ENCODE results near the gene NRG2. TPM values are rescaled to one million over a fixed set of nuclear protein-coding genes. Genes with fewer than 3 reads are reported as not detected.

The NRG2 gene
- total and polyA plus RNA-seq, 2 experiments from 2014 or later, result 0.37 to 1.3 TPM

DNA sequence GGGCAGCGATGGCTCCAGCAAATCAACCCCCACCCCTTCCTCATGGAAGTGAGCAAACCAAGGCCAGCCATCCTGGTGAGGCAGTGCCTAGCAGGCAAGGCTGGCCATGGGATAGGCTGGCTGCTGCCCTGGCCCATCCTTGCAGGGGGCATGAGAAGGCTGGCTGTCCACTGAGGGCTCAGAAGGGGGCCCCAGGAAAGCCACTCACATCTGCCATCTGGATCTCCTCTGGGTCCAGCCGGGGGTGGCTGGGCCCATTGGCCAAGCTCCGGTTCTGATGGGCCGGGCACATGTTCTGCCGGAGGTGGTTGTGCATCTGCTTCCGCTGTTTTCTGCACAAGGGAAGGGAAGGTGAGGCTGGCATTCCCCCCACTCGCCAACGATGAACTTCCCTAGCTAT lies 190.4 kb downstream of the NRG2 start:
- Histone ChIP-seq H3K79me2 (replicated peaks; ENCODE audit: insufficient read depth) (no peaks in the 10 kb centered on the region), H3K9me2 (ENCODE audit: insufficient read depth) (no peaks in the 10 kb centered on the region), H2AFZ (no peak overlapping the region), H3K27me3 (ENCODE audit: insufficient read depth) (peaks cover 21% of the 10 kb centered on the region), H3F3A (replicated peaks; ENCODE audit: low read depth) (no peaks in the 10 kb centered on the region), H3K4me1 (ENCODE audit: insufficient read depth) (no peaks in the 10 kb centered on the region), H3K36me3 (ENCODE audit: insufficient read depth) (no peaks in the 10 kb centered on the region), H3K4me3 (no peak overlapping the region), H4K20me1 (replicated peaks; ENCODE audit: insufficient read depth) (no peaks in the 10 kb centered on the region; the same call in 1 of the 2 replicates), H3K4me2 (no peak overlapping the region), H3K27ac (ENCODE audit: low read depth) (no peak overlapping the region)
- ATAC-seq (no peak), DNase-seq (ENCODE audit: low spot score) (no peak)
- Mint-ChIP-seq H3K27me3 (ENCODE audit: insufficient read depth, low read depth, poor library complexity) (peaks cover 27% of the 10 kb centered on the region), H3K4me1 (peaks cover 10% of the 10 kb centered on the region), H3K27ac (no peak overlapping the region), H3K9me3 (no peaks in the 10 kb centered on the region), H3K4me3 (no peak overlapping the region), H3K36me3 (ENCODE audit: low read depth) (no peaks in the 10 kb centered on the region)
- TF ChIP-seq POLR2AphosphoS5 (IDR thresholded peaks at IDR 0.05; ENCODE audit: low read depth), result no peak
- TF ChIP-seq, protein P1, sequence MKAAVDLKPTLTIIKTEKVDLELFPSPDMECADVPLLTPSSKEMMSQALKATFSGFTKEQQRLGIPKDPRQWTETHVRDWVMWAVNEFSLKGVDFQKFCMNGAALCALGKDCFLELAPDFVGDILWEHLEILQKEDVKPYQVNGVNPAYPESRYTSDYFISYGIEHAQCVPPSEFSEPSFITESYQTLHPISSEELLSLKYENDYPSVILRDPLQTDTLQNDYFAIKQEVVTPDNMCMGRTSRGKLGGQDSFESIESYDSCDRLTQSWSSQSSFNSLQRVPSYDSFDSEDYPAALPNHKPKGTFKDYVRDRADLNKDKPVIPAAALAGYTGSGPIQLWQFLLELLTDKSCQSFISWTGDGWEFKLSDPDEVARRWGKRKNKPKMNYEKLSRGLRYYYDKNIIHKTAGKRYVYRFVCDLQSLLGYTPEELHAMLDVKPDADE (IDR thresholded peaks at IDR 0.05), result no peak

DNA sequence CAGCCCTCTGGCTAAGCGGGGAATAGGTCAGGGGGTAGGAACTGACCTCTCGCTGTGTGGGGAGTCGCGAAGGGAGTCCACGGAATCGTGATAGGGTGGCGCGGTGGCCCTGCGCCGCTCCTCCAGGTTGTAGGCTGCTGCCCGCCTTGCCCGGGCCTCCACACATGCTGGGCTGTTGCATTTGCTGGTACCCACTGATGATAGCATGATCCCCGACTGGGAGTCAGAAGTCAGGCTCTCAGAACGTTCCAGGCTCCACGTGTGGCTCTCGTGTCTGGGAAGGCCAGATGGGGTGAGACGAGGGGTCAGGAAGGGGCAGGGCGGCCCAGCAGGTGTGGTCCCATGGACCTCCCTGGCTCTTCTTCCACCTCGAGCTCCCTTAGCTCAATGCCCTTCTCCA lies 191.5 kb downstream of the NRG2 start:
- H3K27me3 Mint-ChIP-seq (ENCODE audit: insufficient read depth, low read depth, poor library complexity), result peaks cover 37% of the 10 kb centered on the region
- H3K4me1 ChIP-seq (ENCODE audit: insufficient read depth), result no peaks in the 10 kb centered on the region
- TF ChIP-seq EZH2 (IDR thresholded peaks at IDR 0.05; ENCODE audit: low read depth, unreplicated experiment) (no peak), JUNB (IDR thresholded peaks at IDR 0.05; ENCODE audit: unreplicated experiment) (no peak), NANOG (IDR thresholded peaks at IDR 0.05; ENCODE audit: borderline replicate concordance) (no peak), CREB1 (CRISPR knock-in tag; IDR thresholded peaks at IDR 0.05; ENCODE audit: low read depth) (no peak), STAT1 (IDR thresholded peaks at IDR 0.05; ENCODE audit: unreplicated experiment) (no peak), POLR2AphosphoS5 (IDR thresholded peaks at IDR 0.05; ENCODE audit: low read depth) (no peak), ZNF331 (CRISPR knock-in tag; IDR thresholded peaks at IDR 0.05; ENCODE audit: low read depth) (no peak), ZNF114 (CRISPR knock-in tag; IDR thresholded peaks at IDR 0.05) (no peak)
- TF ChIP-seq, protein P1 (IDR thresholded peaks at IDR 0.05), result no peak
- TF ChIP-seq, protein P2, sequence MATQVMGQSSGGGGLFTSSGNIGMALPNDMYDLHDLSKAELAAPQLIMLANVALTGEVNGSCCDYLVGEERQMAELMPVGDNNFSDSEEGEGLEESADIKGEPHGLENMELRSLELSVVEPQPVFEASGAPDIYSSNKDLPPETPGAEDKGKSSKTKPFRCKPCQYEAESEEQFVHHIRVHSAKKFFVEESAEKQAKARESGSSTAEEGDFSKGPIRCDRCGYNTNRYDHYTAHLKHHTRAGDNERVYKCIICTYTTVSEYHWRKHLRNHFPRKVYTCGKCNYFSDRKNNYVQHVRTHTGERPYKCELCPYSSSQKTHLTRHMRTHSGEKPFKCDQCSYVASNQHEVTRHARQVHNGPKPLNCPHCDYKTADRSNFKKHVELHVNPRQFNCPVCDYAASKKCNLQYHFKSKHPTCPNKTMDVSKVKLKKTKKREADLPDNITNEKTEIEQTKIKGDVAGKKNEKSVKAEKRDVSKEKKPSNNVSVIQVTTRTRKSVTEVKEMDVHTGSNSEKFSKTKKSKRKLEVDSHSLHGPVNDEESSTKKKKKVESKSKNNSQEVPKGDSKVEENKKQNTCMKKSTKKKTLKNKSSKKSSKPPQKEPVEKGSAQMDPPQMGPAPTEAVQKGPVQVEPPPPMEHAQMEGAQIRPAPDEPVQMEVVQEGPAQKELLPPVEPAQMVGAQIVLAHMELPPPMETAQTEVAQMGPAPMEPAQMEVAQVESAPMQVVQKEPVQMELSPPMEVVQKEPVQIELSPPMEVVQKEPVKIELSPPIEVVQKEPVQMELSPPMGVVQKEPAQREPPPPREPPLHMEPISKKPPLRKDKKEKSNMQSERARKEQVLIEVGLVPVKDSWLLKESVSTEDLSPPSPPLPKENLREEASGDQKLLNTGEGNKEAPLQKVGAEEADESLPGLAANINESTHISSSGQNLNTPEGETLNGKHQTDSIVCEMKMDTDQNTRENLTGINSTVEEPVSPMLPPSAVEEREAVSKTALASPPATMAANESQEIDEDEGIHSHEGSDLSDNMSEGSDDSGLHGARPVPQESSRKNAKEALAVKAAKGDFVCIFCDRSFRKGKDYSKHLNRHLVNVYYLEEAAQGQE (IDR thresholded peaks at IDR 0.05; ENCODE audit: unreplicated experiment), result no peak
- TF ChIP-seq, protein P3, sequence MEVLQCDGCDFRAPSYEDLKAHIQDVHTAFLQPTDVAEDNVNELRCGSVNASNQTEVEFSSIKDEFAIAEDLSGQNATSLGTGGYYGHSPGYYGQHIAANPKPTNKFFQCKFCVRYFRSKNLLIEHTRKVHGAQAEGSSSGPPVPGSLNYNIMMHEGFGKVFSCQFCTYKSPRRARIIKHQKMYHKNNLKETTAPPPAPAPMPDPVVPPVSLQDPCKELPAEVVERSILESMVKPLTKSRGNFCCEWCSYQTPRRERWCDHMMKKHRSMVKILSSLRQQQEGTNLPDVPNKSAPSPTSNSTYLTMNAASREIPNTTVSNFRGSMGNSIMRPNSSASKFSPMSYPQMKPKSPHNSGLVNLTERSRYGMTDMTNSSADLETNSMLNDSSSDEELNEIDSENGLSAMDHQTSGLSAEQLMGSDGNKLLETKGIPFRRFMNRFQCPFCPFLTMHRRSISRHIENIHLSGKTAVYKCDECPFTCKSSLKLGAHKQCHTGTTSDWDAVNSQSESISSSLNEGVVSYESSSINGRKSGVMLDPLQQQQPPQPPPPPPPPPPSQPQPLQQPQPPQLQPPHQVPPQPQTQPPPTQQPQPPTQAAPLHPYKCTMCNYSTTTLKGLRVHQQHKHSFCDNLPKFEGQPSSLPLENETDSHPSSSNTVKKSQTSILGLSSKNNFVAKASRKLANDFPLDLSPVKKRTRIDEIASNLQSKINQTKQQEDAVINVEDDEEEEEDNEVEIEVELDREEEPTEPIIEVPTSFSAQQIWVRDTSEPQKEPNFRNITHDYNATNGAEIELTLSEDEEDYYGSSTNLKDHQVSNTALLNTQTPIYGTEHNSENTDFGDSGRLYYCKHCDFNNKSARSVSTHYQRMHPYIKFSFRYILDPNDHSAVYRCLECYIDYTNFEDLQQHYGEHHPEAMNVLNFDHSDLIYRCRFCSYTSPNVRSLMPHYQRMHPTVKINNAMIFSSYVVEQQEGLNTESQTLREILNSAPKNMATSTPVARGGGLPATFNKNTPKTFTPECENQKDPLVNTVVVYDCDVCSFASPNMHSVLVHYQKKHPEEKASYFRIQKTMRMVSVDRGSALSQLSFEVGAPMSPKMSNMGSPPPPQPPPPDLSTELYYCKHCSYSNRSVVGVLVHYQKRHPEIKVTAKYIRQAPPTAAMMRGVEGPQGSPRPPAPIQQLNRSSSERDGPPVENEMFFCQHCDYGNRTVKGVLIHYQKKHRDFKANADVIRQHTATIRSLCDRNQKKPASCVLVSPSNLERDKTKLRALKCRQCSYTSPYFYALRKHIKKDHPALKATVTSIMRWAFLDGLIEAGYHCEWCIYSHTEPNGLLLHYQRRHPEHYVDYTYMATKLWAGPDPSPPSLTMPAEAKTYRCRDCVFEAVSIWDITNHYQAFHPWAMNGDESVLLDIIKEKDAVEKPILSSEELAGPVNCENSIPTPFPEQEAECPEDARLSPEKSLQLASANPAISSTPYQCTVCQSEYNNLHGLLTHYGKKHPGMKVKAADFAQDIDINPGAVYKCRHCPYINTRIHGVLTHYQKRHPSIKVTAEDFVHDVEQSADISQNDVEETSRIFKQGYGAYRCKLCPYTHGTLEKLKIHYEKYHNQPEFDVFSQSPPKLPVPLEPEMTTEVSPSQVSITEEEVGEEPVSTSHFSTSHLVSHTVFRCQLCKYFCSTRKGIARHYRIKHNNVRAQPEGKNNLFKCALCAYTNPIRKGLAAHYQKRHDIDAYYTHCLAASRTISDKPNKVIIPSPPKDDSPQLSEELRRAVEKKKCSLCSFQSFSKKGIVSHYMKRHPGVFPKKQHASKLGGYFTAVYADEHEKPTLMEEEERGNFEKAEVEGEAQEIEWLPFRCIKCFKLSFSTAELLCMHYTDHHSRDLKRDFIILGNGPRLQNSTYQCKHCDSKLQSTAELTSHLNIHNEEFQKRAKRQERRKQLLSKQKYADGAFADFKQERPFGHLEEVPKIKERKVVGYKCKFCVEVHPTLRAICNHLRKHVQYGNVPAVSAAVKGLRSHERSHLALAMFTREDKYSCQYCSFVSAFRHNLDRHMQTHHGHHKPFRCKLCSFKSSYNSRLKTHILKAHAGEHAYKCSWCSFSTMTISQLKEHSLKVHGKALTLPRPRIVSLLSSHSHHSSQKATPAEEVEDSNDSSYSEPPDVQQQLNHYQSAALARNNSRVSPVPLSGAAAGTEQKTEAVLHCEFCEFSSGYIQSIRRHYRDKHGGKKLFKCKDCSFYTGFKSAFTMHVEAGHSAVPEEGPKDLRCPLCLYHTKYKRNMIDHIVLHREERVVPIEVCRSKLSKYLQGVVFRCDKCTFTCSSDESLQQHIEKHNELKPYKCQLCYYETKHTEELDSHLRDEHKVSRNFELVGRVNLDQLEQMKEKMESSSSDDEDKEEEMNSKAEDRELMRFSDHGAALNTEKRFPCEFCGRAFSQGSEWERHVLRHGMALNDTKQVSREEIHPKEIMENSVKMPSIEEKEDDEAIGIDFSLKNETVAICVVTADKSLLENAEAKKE (CRISPR knock-in tag; IDR thresholded peaks at IDR 0.05), result no peak

More for the DNA sequence above, 191.5 kb downstream of the NRG2 start:
- H4K20me1 ChIP-seq (replicated peaks; ENCODE audit: insufficient read depth), result no peaks in the 10 kb centered on the region; the same call in 1 of the 2 replicates
- ATAC-seq (no peak), DNase-seq (ENCODE audit: low spot score) (no peak)
- H3K79me2 ChIP-seq (replicated peaks; ENCODE audit: insufficient read depth), result no peaks in the 10 kb centered on the region
- H3K4me2 ChIP-seq, result no peak overlapping the region
- no peak overlapping the region for H2AFZ ChIP-seq
- H3K36me3 ChIP-seq (ENCODE audit: insufficient read depth), result no peaks in the 10 kb centered on the region
- Mint-ChIP-seq H3K27ac (no peak overlapping the region), H3K4me3 (no peak overlapping the region), H3K4me1 (peaks cover 10% of the 10 kb centered on the region), H3K36me3 (ENCODE audit: low read depth) (no peaks in the 10 kb centered on the region), H3K9me3 (no peaks in the 10 kb centered on the region)
- peaks cover 33% of the 10 kb centered on the region for H3K27me3 ChIP-seq (ENCODE audit: insufficient read depth)
- H3F3A ChIP-seq (replicated peaks; ENCODE audit: low read depth), result no peaks in the 10 kb centered on the region
- no peak overlapping the region for H3K27ac ChIP-seq (ENCODE audit: low read depth)
- no peaks in the 10 kb centered on the region for H3K9me2 ChIP-seq (ENCODE audit: insufficient read depth)
- no peak overlapping the region for H3K4me3 ChIP-seq

Data from GM23338 (cell line).